Suprapubic skin (tissue), 4 donors: Measurements from ENCODE around the gene MCUR1. TPM values are rescaled to one million over a fixed set of nuclear protein-coding genes. Genes with fewer than 3 reads are reported as not detected.
"Not testable (repeated sequence)": the region's sequence is repeated elsewhere in the genome, so short reads cannot be mapped to it uniquely, and the experiment has no call there.

Source experiments
- DNase-seq, 2 donors: peaks; one replicate each; pipeline ENCODE4 v3.0.0-alpha.2; 2019; ENCODE audit warnings: low spot score in 2 of 2
- H3K27ac ChIP-seq: fragments of 200-600 bp; sonication (generic); one replicate; pipeline ENCODE4 v1.5.1; 2019
- H3K27me3 ChIP-seq: fragments of 200-600 bp; sonication (generic); one replicate; pipeline ENCODE4 v1.5.1; 2019
- H3K36me3 ChIP-seq: fragments of 200-600 bp; sonication (generic); one replicate; pipeline ENCODE4 v1.5.1; 2019
- H3K4me1 ChIP-seq: fragments of 200-600 bp; sonication (generic); one replicate; pipeline ENCODE4 v1.5.1; 2019
- H3K4me3 ChIP-seq: fragments of 200-600 bp; sonication (generic); one replicate; pipeline ENCODE4 v1.5.1; 2019; ENCODE audit warnings: mild to moderate bottlenecking
- H3K9me3 ChIP-seq: fragments of 200-600 bp; sonication (generic); one replicate; pipeline ENCODE4 v1.5.1; 2019
- CTCF ChIP-seq, 2 donors: fragments of 200-600 bp in 1 of 2; fragments of 450-650 bp in 1 of 2; sonication (generic) in 1 of 2; IDR thresholded peaks; one replicate each; pipeline ENCODE4 v1.5.1; 2016 to 2019; ENCODE audit warnings: antibody characterized with exemption in 2 of 2, mild to moderate bottlenecking in 1 of 2, moderate library complexity in 1 of 2
- EP300 ChIP-seq: sonication (generic); formaldehyde crosslinking; IDR thresholded peaks from one replicate; pipeline ENCODE4 v1.6.1; 2017; ENCODE audit warnings: antibody characterized with exemption
- POLR2A ChIP-seq, 2 donors: fragments of 450-650 bp; IDR thresholded peaks; one replicate each; pipeline ENCODE4 v1.6.1; 2017; ENCODE audit warnings: antibody characterized with exemption in 2 of 2, mild to moderate bottlenecking in 2 of 2, moderate library complexity in 2 of 2
- POLR2AphosphoS5 ChIP-seq, 3 donors: sonication (generic); formaldehyde crosslinking; IDR thresholded peaks; one replicate each; pipeline ENCODE4 v1.6.1; 2017; ENCODE audit warnings: antibody characterized with exemption in 3 of 3
- WGBS: methylation state at CpG from one replicate; pipeline ENCODE4 v1.1.5; 2018; 5-methylcytosine and 5-hydroxymethylcytosine counted together
- total RNA-seq, 4 donors: library from RNA; depleted of rRNA; stranded (reverse); fragments of >200 nt; gene quantifications; one replicate each; pipeline ENCODE4 v1.1.0, GENCODE V29; 2016

Gene MCUR1
- total RNA-seq, 4 donors from 2014 or later, result 20.8 to 30.7 (median 27.8) TPM

GRCh38 chr6:13832778-13833177, 18.4 kb upstream of the MCUR1 start:
- no peak for TF ChIP-seq POLR2AphosphoS5 (IDR thresholded peaks at IDR 0.05)
- no peak for TF ChIP-seq EP300
- no peak for TF ChIP-seq CTCF (IDR thresholded peaks at IDR 0.05)
- no peak for TF ChIP-seq POLR2A (IDR thresholded peaks at IDR 0.05)
- 91% methylated on average over 1 of the region's 1 CpG for WGBS
- no peak overlapping the region for H3K4me3 ChIP-seq
- no peaks in the 10 kb centered on the region for H3K9me3 ChIP-seq
- H3K36me3 ChIP-seq, result no peaks in the 10 kb centered on the region
- no peaks in the 10 kb centered on the region for H3K4me1 ChIP-seq
- H3K27ac ChIP-seq, result no peak overlapping the region
- DNase-seq, result no peak
- no peaks in the 10 kb centered on the region for H3K27me3 ChIP-seq

- DNase-seq, result no peak
- WGBS, result 81% methylated on average over 7 of the region's 7 CpGs
- no peak overlapping the region for H3K4me3 ChIP-seq
- no peak overlapping the region for H3K27ac ChIP-seq
- H3K9me3 ChIP-seq, result no peaks in the 10 kb centered on the region
- no peaks in the 10 kb centered on the region for H3K36me3 ChIP-seq
- H3K27me3 ChIP-seq, result no peaks in the 10 kb centered on the region
- TF ChIP-seq EP300, result no peak
- no peaks in the 10 kb centered on the region for H3K4me1 ChIP-seq
Observed at GRCh38 chr6:13831615-13832014, 17.3 kb upstream of the MCUR1 start.

GRCh38 chr6:13830803-13831202, 16.4 kb upstream of the MCUR1 start:
- no peak for DNase-seq
- WGBS, result 54% methylated on average over 4 of the region's 4 CpGs
- H3K27ac ChIP-seq, result no peak overlapping the region
- no peaks in the 10 kb centered on the region for H3K4me1 ChIP-seq
- H3K4me3 ChIP-seq, result no peak overlapping the region
- no peaks in the 10 kb centered on the region for H3K36me3 ChIP-seq
- no peaks in the 10 kb centered on the region for H3K27me3 ChIP-seq
- no peaks in the 10 kb centered on the region for H3K9me3 ChIP-seq
- TF ChIP-seq EP300 (no peak), POLR2AphosphoS5 (IDR thresholded peaks at IDR 0.05) (no peak), CTCF (IDR thresholded peaks at IDR 0.05) (no peak), POLR2A (IDR thresholded peaks at IDR 0.05) (no peak)

DNA sequence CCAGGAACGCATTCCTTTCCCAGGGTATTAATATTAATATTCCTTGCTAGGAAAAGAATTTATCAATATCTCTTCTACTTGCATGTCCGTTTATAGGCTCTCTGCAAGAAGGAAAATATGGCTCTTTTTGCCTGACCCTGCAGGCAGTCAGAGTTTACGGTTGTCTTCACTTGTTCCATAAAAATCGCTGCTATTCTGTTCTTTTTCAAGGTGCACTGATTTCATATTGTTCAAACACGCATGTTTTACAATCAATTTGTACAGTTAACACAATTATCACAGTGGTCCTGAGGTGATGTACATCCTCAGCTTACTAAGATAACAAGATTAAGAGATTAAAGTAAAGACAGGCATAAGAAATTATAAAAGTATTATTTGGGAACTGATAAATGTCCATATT, 15.1 kb upstream of the MCUR1 start:
- not testable (repeated sequence) for H3K36me3 ChIP-seq, H3K4me3 ChIP-seq, H3K27me3 ChIP-seq, H3K4me1 ChIP-seq, DNase-seq, H3K27ac ChIP-seq, H3K9me3 ChIP-seq
- WGBS, result 97% methylated on average over 5 of the region's 5 CpGs

DNA sequence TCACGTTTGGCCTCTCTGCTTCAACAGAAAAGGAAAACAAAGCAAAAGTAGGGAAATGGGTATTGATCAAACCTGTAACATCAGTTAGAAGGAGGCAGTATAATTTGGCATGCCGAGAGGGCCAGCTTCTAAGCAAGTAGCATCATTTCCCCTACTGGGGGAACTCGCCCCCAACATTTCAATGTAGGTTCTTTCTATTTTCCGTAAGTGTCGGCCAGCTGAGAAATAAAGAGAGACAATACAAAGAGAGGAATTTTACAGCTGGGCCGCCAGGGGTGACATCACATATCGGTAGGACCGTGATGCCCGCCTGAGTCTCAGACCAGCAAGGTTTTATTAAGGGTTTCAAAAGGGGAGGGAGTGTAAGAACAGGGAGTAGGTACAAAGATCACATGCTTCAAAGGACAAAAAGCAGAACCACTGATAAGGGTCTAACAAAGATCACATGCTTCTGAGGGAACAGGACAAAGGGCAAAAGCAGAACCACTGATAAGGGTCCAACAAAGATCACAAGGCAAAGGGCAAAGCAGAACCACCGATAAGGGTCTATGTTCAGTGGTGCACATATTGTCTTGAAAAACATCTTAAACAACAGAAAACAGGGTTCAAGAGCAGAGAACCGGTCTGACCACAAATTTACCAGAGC, 14.4 kb upstream of the MCUR1 start:
- H3K27me3 ChIP-seq, DNase-seq, H3K27ac ChIP-seq, H3K4me3 ChIP-seq, H3K4me1 ChIP-seq, H3K9me3 ChIP-seq, H3K36me3 ChIP-seq: not testable (repeated sequence)
- 92% methylated on average over 11 of the region's 11 CpGs for WGBS

- H3K9me3 ChIP-seq, result no peaks in the 10 kb centered on the region
- H3K36me3 ChIP-seq, result no peaks in the 10 kb centered on the region
- no peak overlapping the region for H3K4me3 ChIP-seq
- no peak overlapping the region for H3K27ac ChIP-seq
- 74% methylated on average over 2 of the region's 2 CpGs for WGBS
- no peaks in the 10 kb centered on the region for H3K4me1 ChIP-seq
- TF ChIP-seq EP300 (no peak), POLR2AphosphoS5 (IDR thresholded peaks at IDR 0.05) (no peak), POLR2A (IDR thresholded peaks at IDR 0.05) (no peak), CTCF (IDR thresholded peaks at IDR 0.05) (no peak)
- H3K27me3 ChIP-seq, result no peaks in the 10 kb centered on the region
- no peak for DNase-seq
Observed at GRCh38 chr6:13827032-13827431, 12.7 kb upstream of the MCUR1 start.

GRCh38 chr6:13825871-13826270, 11.5 kb upstream of the MCUR1 start:
- no peaks in the 10 kb centered on the region for H3K36me3 ChIP-seq
- no peak for TF ChIP-seq EP300
- TF ChIP-seq POLR2AphosphoS5 (IDR thresholded peaks at IDR 0.05), result no peak
- TF ChIP-seq POLR2A (IDR thresholded peaks at IDR 0.05), result no peak
- TF ChIP-seq CTCF (IDR thresholded peaks at IDR 0.05), result no peak
- 89% methylated on average over 1 of the region's 1 CpG for WGBS

More at GRCh38 chr6:13825871-13826270, 11.5 kb upstream of the MCUR1 start:
- DNase-seq, result no peak
- Histone ChIP-seq H3K27ac (no peak overlapping the region), H3K9me3 (no peaks in the 10 kb centered on the region), H3K27me3 (no peaks in the 10 kb centered on the region), H3K4me3 (no peak overlapping the region), H3K4me1 (no peaks in the 10 kb centered on the region)
